Measurements from ENCODE around the gene ELF5.

ELF5 gene

DNA sequence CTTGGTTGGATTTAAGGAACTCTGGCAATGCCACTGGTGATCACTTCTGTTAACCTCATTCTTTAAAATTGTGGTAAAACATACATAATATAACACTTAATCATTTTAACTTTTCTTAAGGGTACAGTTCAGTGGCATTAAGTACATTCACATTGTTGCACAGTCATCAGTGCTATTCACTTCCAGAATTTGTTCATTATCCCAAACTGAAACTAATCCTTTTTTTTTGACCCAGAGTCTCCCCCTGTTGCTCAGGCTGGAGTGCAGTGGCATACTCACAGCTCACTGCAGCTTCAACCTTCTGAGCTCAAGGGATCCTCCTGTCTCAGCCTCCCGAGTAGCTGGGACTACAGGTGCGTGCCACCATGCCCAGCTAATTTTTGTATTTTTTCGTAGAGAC is 10.6 kb downstream of the ELF5 start:
- Histone ChIP-seq H3K9me3 (ENCODE audit: insufficient read depth, low read depth, low read length) (no peaks in the 10 kb centered on the region), H3K36me3 (ENCODE audit: insufficient read depth, low read depth, low read length) (no peaks in the 10 kb centered on the region), H3K27me3 (ENCODE audit: insufficient read depth, low read length) (no peaks in the 10 kb centered on the region), H3K4me3 (ENCODE audit: low read length) (no peak overlapping the region), H3K27ac (ENCODE audit: low read length) (no peak overlapping the region), H3K4me1 (ENCODE audit: insufficient read depth, low read length) (no peaks in the 10 kb centered on the region), H3K9ac (ENCODE audit: low read depth, low read length) (no peak overlapping the region)

DNA sequence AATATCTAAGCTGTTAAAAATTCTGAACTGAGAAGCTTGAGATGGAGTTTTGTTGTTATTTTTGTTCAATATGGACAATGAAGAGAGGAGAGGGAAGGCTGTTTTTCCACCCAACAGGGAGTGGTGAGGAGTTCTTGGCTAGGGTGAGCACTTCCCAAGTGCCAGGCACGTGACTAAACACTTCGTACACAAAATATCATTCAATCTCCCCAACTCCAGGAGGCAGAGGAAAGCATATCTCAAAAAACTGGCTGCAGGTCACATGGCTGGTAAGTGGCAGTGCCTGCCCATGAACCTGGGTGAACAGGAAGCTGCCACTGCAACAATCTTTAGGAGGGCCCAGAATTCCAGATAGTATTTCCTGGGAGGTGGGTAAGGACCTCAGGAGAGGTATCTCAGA is 11.6 kb downstream of the ELF5 start:
- H3K9me3 ChIP-seq (ENCODE audit: insufficient read depth, low read depth, low read length), result no peaks in the 10 kb centered on the region
- H3K36me3 ChIP-seq (ENCODE audit: insufficient read depth, low read depth, low read length), result no peaks in the 10 kb centered on the region
- H3K27ac ChIP-seq (ENCODE audit: low read length), result no peak overlapping the region
- no peak overlapping the region for H3K9ac ChIP-seq (ENCODE audit: low read depth, low read length)
- no peak overlapping the region for H3K4me3 ChIP-seq (ENCODE audit: low read length)
- no peaks in the 10 kb centered on the region for H3K27me3 ChIP-seq (ENCODE audit: insufficient read depth, low read length)
- no peaks in the 10 kb centered on the region for H3K4me1 ChIP-seq (ENCODE audit: insufficient read depth, low read length)

DNA sequence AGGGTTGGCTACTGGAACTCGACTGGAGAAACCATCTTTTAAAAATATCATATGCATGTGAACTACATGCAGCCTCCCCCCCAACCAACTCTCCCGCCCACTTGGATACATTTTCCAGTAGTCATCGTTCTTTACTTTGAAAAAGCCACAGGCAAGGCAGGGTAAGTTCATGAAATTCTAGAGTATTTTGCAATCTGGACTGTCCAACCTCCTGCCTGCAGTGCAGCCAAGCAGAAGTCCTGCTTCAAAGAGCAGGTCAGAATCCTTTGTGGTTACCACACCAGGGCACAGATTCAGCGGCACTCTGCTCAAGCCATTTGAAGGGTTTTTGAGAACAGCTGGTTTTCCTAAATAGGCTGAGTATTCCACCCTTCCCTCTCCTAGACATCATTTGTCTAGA is 12.1 kb downstream of the ELF5 start:
- H3K4me1 ChIP-seq (ENCODE audit: insufficient read depth, low read length), result no peaks in the 10 kb centered on the region
- H3K27me3 ChIP-seq (ENCODE audit: insufficient read depth, low read length), result no peaks in the 10 kb centered on the region
- no peaks in the 10 kb centered on the region for H3K9me3 ChIP-seq (ENCODE audit: insufficient read depth, low read depth, low read length)
- H3K9ac ChIP-seq (ENCODE audit: low read depth, low read length), result no peak overlapping the region
- H3K4me3 ChIP-seq (ENCODE audit: low read length), result no peak overlapping the region
- no peak overlapping the region for H3K27ac ChIP-seq (ENCODE audit: low read length)
- no peaks in the 10 kb centered on the region for H3K36me3 ChIP-seq (ENCODE audit: insufficient read depth, low read depth, low read length)

DNA sequence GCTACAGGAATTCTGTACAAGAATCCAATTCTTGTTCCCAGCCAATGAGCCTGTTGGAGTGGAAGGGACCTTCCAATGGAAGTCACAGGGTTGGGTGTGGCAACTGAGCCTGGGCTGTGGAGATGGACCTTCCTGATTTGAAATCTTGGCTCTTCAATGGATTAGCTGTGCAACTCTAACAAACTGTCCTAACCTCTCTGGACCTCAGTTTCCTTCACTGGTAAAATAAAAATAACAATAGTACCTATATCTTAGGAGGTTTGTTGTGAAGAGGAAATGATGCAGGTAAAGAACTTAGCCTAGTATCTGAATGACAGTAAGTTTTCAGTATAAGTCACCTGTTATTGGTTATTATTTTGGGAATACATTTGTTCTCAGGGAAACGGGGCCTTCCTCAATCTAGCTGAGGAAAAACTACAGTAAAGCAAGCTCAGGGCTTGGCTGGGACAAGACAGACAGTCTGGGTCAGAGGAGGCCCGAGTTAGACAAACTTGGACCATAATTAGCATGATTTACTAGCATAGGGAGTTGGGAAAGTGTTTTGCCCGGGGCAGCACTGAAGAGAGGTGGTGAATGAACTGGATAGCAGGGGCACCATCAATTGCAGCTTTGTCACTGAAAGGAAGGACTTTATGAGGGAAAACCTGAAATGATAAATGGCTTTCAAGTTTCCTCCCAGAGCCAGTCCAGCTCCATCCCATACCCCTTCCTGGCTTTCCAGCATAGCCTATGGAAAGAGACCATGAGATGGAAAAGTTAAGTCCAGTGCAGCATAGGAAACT is 13.7 kb downstream of the ELF5 start:
- H3K27ac ChIP-seq (ENCODE audit: low read length), result no peak overlapping the region
- H3K4me3 ChIP-seq (ENCODE audit: low read length), result no peak overlapping the region
- H3K4me1 ChIP-seq (ENCODE audit: insufficient read depth, low read length), result no peaks in the 10 kb centered on the region
- no peaks in the 10 kb centered on the region for H3K36me3 ChIP-seq (ENCODE audit: insufficient read depth, low read depth, low read length)
- no peaks in the 10 kb centered on the region for H3K9me3 ChIP-seq (ENCODE audit: insufficient read depth, low read depth, low read length)
- H3K27me3 ChIP-seq (ENCODE audit: insufficient read depth, low read length), result no peaks in the 10 kb centered on the region
- H3K9ac ChIP-seq (ENCODE audit: low read depth, low read length), result no peak overlapping the region

GRCh38 chr11:34495724-34496377 is 17.7 kb downstream of the ELF5 start:
- H3K9me3 ChIP-seq (ENCODE audit: insufficient read depth, low read depth, low read length), result no peaks in the 10 kb centered on the region
- H3K27me3 ChIP-seq (ENCODE audit: insufficient read depth, low read length), result no peaks in the 10 kb centered on the region
- no peaks in the 10 kb centered on the region for H3K4me1 ChIP-seq (ENCODE audit: insufficient read depth, low read length)
- H3K27ac ChIP-seq (ENCODE audit: low read length), result no peak overlapping the region
- no peak overlapping the region for H3K9ac ChIP-seq (ENCODE audit: low read depth, low read length)
- H3K4me3 ChIP-seq (ENCODE audit: low read length), result no peak overlapping the region
- H3K36me3 ChIP-seq (ENCODE audit: insufficient read depth, low read depth, low read length), result no peaks in the 10 kb centered on the region

DNA sequence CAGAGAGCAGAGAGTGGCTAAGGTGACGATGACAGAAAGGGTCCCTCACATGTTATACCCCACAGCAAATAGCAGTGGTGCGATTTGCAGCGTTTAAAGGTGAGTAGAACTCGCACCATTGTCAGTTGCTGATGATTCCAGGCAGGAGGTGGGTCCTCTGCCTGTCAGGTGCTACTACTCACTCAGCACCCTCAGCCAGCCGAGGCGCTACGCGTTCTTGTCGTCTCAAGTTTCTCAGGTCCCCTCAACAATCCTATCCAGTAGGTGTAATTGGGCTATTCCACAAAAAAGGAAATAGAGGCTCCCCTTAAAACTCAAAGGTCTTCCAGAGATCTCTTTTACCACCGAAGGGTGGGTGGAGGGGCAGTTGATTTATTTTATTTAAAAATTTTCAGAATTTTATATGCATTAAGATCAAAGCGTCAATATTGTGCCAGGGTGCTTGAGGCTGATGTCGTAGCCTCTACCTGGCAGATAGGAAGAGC is 18.3 kb downstream of the ELF5 start:
- Histone ChIP-seq H3K4me1 (ENCODE audit: insufficient read depth, low read length) (no peaks in the 10 kb centered on the region), H3K9me3 (ENCODE audit: insufficient read depth, low read depth, low read length) (no peaks in the 10 kb centered on the region), H3K27ac (ENCODE audit: low read length) (no peak overlapping the region), H3K36me3 (ENCODE audit: insufficient read depth, low read depth, low read length) (no peaks in the 10 kb centered on the region), H3K4me3 (ENCODE audit: low read length) (no peak overlapping the region), H3K27me3 (ENCODE audit: insufficient read depth, low read length) (no peaks in the 10 kb centered on the region), H3K9ac (ENCODE audit: low read depth, low read length) (no peak overlapping the region)

- Histone ChIP-seq H3K4me3 (ENCODE audit: low read length) (no peak overlapping the region), H3K27me3 (ENCODE audit: insufficient read depth, low read length) (no peaks in the 10 kb centered on the region), H3K4me1 (ENCODE audit: insufficient read depth, low read length) (no peaks in the 10 kb centered on the region), H3K9me3 (ENCODE audit: insufficient read depth, low read depth, low read length) (no peaks in the 10 kb centered on the region), H3K9ac (ENCODE audit: low read depth, low read length) (no peak overlapping the region), H3K36me3 (ENCODE audit: insufficient read depth, low read depth, low read length) (no peaks in the 10 kb centered on the region), H3K27ac (ENCODE audit: low read length) (no peak overlapping the region)
Measured at GRCh38 chr11:34493926-34494595, 19.5 kb downstream of the ELF5 start.

GRCh38 chr11:34493468-34493867 is 20.1 kb downstream of the ELF5 start:
- Histone ChIP-seq H3K4me1 (ENCODE audit: insufficient read depth, low read length) (no peaks in the 10 kb centered on the region), H3K27me3 (ENCODE audit: insufficient read depth, low read length) (no peaks in the 10 kb centered on the region), H3K27ac (ENCODE audit: low read length) (no peak overlapping the region), H3K9me3 (ENCODE audit: insufficient read depth, low read depth, low read length) (no peaks in the 10 kb centered on the region), H3K9ac (ENCODE audit: low read depth, low read length) (no peak overlapping the region), H3K4me3 (ENCODE audit: low read length) (no peak overlapping the region), H3K36me3 (ENCODE audit: insufficient read depth, low read depth, low read length) (no peaks in the 10 kb centered on the region)

- H3K9ac ChIP-seq (ENCODE audit: low read depth, low read length), result no peak overlapping the region
- H3K4me1 ChIP-seq (ENCODE audit: insufficient read depth, low read length), result no peaks in the 10 kb centered on the region
- no peaks in the 10 kb centered on the region for H3K9me3 ChIP-seq (ENCODE audit: insufficient read depth, low read depth, low read length)
- no peaks in the 10 kb centered on the region for H3K27me3 ChIP-seq (ENCODE audit: insufficient read depth, low read length)
- no peak overlapping the region for H3K4me3 ChIP-seq (ENCODE audit: low read length)
- no peaks in the 10 kb centered on the region for H3K36me3 ChIP-seq (ENCODE audit: insufficient read depth, low read depth, low read length)
- no peak overlapping the region for H3K27ac ChIP-seq (ENCODE audit: low read length)
Measured at GRCh38 chr11:34492806-34493414, 20.7 kb downstream of the ELF5 start.

DNA sequence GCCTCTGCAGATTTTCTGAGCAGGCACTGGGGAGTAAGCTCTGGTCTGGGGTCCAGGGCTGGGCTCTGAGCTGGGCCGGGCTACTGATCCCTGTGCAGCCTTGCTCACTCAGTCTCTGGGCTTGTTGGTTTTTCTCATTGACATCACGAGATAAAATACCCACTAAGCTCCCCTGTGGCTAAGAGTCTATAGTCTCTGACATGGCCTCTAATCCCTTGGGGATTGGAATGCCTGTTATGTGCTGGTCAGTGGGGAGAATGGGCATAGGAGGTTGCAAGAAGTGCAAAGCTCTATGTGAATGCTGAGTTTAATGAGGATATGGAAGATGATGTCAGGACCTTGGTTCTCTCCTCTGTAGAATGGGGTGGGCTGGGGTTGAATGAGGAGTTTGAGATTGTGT is 23.3 kb downstream of the ELF5 start:
- no peaks in the 10 kb centered on the region for H3K27me3 ChIP-seq (ENCODE audit: insufficient read depth, low read length)
- no peaks in the 10 kb centered on the region for H3K4me1 ChIP-seq (ENCODE audit: insufficient read depth, low read length)
- H3K4me3 ChIP-seq (ENCODE audit: low read length), result no peak overlapping the region
- H3K9ac ChIP-seq (ENCODE audit: low read depth, low read length), result no peak overlapping the region
- H3K27ac ChIP-seq (ENCODE audit: low read length), result no peak overlapping the region
- H3K9me3 ChIP-seq (ENCODE audit: insufficient read depth, low read depth, low read length), result no peaks in the 10 kb centered on the region
- no peaks in the 10 kb centered on the region for H3K36me3 ChIP-seq (ENCODE audit: insufficient read depth, low read depth, low read length)

DNA sequence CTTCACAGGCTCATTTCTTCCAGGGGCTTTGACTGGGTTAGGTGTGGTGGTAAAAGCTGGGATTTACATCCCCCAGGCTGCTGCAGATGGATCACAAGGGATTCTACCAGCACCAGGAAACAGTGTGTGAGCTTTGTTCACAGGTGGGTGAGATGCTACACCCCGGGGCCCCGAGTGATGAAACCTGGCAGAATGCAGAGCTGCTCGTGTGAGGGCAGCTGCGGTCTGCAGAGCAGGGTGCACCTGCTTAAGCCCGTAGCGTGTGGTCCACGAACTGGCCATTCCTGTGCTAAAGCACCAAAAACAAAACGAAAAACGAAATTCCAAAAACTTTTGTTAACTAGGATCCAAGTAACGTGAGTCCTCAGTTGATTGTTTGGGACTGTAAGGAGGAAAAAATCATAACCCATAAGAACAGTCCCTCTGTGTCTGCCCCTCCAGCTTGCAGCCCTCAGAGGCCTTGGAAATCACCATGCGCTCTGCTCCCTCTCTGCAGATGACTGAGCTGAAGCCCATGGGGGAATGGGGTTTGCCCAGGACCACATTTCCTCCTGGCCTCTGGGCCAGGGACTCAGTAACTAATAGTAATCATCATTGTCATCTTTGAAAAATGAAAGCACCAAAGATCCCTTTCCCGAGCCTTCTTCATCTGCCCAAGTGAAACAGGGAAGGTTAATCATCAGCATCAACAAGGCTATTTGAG is 24.6 kb downstream of the ELF5 start:
- H3K4me1 ChIP-seq (ENCODE audit: insufficient read depth, low read length), result no peaks in the 10 kb centered on the region
- H3K9ac ChIP-seq (ENCODE audit: low read depth, low read length), result no peak overlapping the region
- H3K9me3 ChIP-seq (ENCODE audit: insufficient read depth, low read depth, low read length), result no peaks in the 10 kb centered on the region
- H3K4me3 ChIP-seq (ENCODE audit: low read length), result no peak overlapping the region
- H3K27ac ChIP-seq (ENCODE audit: low read length), result no peak overlapping the region
- H3K36me3 ChIP-seq (ENCODE audit: insufficient read depth, low read depth, low read length), result no peaks in the 10 kb centered on the region
- no peaks in the 10 kb centered on the region for H3K27me3 ChIP-seq (ENCODE audit: insufficient read depth, low read length)
